ENCODE results near the gene KIAA1217.

The KIAA1217 gene

DNA sequence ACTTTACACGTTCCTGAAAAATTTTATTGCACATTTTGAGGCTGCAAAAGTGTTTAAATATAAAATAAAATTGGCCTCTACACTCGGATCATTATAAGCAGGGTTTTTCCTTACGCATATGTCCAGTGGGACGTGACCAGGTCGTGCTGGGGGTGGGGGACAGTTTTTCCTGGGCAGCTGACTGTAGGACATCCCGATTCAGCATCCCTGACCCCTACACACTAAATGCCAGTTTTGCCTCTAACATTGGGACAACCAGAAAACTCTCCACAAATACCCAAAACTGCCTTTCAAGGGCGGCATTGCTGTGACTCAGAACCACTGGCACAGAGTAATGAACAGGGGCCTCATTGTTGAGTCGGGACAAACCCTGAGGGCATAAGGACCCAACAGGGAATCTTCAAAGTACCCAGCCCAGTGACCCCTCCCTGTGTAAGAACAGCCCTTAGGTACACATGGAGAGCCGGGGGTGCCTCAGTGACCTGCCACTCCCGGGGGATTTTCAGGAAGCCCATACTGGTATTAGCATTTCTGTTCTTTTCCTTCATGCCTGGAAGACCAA lies 344.2 kb downstream of the KIAA1217 start:
- H3K27me3 ChIP-seq (ENCODE audit: control insufficient read depth, insufficient read depth, low read length): no peaks in the 10 kb centered on the region
- TF ChIP-seq, protein P1, sequence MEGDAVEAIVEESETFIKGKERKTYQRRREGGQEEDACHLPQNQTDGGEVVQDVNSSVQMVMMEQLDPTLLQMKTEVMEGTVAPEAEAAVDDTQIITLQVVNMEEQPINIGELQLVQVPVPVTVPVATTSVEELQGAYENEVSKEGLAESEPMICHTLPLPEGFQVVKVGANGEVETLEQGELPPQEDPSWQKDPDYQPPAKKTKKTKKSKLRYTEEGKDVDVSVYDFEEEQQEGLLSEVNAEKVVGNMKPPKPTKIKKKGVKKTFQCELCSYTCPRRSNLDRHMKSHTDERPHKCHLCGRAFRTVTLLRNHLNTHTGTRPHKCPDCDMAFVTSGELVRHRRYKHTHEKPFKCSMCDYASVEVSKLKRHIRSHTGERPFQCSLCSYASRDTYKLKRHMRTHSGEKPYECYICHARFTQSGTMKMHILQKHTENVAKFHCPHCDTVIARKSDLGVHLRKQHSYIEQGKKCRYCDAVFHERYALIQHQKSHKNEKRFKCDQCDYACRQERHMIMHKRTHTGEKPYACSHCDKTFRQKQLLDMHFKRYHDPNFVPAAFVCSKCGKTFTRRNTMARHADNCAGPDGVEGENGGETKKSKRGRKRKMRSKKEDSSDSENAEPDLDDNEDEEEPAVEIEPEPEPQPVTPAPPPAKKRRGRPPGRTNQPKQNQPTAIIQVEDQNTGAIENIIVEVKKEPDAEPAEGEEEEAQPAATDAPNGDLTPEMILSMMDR (IDR thresholded peaks at IDR 0.05): no peak
- no peaks in the 10 kb centered on the region for H3K4me1 ChIP-seq
- no peaks in the 10 kb centered on the region for H3K79me2 ChIP-seq
- no peak overlapping the region for H3K4me3 ChIP-seq (ENCODE audit: low read depth, low read length)
- H3K27ac ChIP-seq: no peak overlapping the region
- no peaks in the 10 kb centered on the region for H3K9me3 ChIP-seq (ENCODE audit: control insufficient read depth, low read length)
- H3K36me3 ChIP-seq (ENCODE audit: control insufficient read depth, insufficient read depth, low read length): no peaks in the 10 kb centered on the region
- H3K9ac ChIP-seq: no peak overlapping the region
- no peak overlapping the region for H2AFZ ChIP-seq
- H3K4me2 ChIP-seq (ENCODE audit: low read length): no peak overlapping the region

DNA sequence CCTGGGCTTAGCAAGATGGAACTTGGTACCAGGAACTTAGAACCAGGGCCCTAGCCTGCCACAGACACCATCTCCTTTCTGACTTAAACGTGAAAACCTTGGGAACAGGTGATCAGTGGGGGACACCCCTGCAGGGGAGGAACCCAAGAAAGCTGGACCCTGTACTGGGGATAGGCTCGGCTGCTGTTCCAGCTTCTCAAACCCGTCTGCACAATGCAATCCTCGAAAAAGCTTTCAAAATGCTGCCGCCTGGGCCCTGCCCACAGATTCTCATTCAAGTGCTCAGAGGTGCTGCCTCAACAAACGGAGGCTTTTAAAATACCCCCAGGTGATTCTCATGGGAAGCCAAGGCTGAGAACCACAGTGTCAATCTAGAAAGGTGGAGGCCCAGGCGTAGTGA lies 345.1 kb downstream of the KIAA1217 start:
- H2AFZ ChIP-seq: no peak overlapping the region
- H3K36me3 ChIP-seq (ENCODE audit: control insufficient read depth, insufficient read depth, low read length): no peaks in the 10 kb centered on the region
- H3K4me1 ChIP-seq: no peaks in the 10 kb centered on the region
- no peak overlapping the region for H3K9ac ChIP-seq
- H3K4me2 ChIP-seq (ENCODE audit: low read length): no peak overlapping the region
- no peaks in the 10 kb centered on the region for H3K9me3 ChIP-seq (ENCODE audit: control insufficient read depth, low read length)
- no peaks in the 10 kb centered on the region for H3K79me2 ChIP-seq
- no peak overlapping the region for H3K27ac ChIP-seq
- no peaks in the 10 kb centered on the region for H3K27me3 ChIP-seq (ENCODE audit: control insufficient read depth, insufficient read depth, low read length)
- no peak overlapping the region for H3K4me3 ChIP-seq (ENCODE audit: low read depth, low read length)
- TF ChIP-seq, protein P1 (IDR thresholded peaks at IDR 0.05): no peak

DNA sequence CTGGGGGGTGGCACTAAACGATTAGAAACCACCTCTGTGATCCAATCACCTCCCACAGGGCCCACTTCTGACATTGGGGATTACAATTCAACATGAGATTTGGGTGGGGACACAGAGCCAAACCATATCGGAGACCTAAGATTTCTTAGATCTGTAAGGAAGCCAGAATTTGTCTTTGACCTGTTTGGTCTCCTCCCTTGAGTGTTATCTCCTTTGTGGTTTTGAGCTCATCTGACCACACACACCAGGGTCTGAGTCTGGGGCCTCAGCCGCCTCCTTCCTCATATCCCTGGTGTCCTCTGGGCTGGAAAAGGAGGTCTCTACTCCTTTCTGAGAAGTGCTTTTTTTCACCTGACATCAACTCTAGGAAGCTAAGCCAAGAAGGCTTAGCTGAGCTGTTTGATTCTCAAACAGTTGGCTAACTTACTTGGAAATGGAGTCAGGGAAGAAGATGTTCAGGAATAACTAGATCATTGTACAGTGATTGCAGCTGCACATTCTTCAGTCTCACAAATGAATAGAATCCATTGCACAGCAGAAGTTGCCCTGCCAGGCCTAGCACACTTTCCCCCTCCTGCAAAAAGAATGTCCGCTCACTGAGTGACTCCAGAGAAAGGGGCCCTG lies 347.3 kb downstream of the KIAA1217 start:
- Histone ChIP-seq H3K4me1 (no peaks in the 10 kb centered on the region), H3K36me3 (ENCODE audit: control insufficient read depth, insufficient read depth, low read length) (no peaks in the 10 kb centered on the region), H3K4me2 (ENCODE audit: low read length) (no peak overlapping the region), H3K27ac (no peak overlapping the region), H3K79me2 (no peaks in the 10 kb centered on the region), H3K27me3 (ENCODE audit: control insufficient read depth, insufficient read depth, low read length) (no peaks in the 10 kb centered on the region), H3K9ac (no peak overlapping the region), H3K9me3 (ENCODE audit: control insufficient read depth, low read length) (no peaks in the 10 kb centered on the region), H3K4me3 (ENCODE audit: low read depth, low read length) (no peak overlapping the region), H2AFZ (no peak overlapping the region)
- TF ChIP-seq, protein P1 (IDR thresholded peaks at IDR 0.05): no peak

DNA sequence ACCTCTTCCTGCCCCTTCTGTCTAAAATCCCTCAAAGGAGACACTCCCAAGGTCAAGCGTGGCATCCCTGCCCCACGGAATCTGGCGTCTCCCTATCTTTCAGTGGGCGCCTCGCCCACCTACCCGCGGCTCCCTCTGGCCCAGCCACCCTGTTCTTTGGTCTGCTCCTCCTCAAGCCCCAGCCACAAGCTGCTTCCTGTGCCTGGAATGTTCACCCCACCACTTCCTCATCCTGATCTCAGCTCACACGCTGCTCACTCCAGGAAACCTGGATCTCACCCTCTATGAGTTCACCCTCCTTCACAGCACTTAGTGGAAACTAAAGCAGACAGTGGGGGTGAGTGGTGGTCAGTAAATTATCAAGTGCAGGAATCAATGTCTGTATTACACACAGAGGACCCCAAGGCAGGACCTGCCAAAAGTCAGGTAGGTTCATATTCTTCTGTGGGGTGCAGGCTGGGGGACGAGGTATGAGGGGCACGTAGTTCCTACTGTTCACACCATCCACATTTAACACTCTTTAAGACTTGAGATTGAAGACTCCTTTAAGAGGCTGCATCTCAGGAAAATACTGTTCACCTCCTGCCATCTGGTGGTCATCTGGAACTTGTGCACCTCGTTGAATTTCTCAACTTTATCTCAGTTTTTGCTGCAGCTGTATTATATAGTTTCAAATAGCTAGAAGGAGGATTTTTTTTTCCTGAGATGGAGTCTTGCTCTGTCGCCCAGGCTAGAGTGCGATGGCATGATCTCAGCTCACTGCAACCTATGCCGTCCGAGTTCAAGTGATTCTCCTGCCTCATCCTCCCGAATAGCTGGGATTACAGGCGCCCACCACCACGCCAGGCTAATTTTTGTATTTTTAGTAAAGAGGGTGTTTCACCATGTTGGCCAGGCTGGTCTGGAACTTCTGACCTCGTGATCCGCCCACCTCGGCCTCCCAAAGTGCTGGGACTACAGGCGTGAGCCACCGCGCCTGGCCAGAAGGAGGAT lies 348.1 kb downstream of the KIAA1217 start:
- Histone ChIP-seq H2AFZ (no peak overlapping the region), H3K36me3 (ENCODE audit: control insufficient read depth, insufficient read depth, low read length) (no peaks in the 10 kb centered on the region), H3K9ac (no peak overlapping the region), H3K4me1 (no peaks in the 10 kb centered on the region), H3K79me2 (no peaks in the 10 kb centered on the region), H3K4me3 (ENCODE audit: low read depth, low read length) (no peak overlapping the region), H3K27me3 (ENCODE audit: control insufficient read depth, insufficient read depth, low read length) (no peaks in the 10 kb centered on the region), H3K9me3 (ENCODE audit: control insufficient read depth, low read length) (no peaks in the 10 kb centered on the region), H3K4me2 (ENCODE audit: low read length) (no peak overlapping the region), H3K27ac (no peak overlapping the region)
- TF ChIP-seq, protein P1 (IDR thresholded peaks at IDR 0.05): peak; percentile 65
